ENCODE results near the gene GNA12.

GRCh38 chr7:2688409-2689342 lies 155.4 kb downstream of the GNA12 start:
- TF ChIP-seq, protein P1, sequence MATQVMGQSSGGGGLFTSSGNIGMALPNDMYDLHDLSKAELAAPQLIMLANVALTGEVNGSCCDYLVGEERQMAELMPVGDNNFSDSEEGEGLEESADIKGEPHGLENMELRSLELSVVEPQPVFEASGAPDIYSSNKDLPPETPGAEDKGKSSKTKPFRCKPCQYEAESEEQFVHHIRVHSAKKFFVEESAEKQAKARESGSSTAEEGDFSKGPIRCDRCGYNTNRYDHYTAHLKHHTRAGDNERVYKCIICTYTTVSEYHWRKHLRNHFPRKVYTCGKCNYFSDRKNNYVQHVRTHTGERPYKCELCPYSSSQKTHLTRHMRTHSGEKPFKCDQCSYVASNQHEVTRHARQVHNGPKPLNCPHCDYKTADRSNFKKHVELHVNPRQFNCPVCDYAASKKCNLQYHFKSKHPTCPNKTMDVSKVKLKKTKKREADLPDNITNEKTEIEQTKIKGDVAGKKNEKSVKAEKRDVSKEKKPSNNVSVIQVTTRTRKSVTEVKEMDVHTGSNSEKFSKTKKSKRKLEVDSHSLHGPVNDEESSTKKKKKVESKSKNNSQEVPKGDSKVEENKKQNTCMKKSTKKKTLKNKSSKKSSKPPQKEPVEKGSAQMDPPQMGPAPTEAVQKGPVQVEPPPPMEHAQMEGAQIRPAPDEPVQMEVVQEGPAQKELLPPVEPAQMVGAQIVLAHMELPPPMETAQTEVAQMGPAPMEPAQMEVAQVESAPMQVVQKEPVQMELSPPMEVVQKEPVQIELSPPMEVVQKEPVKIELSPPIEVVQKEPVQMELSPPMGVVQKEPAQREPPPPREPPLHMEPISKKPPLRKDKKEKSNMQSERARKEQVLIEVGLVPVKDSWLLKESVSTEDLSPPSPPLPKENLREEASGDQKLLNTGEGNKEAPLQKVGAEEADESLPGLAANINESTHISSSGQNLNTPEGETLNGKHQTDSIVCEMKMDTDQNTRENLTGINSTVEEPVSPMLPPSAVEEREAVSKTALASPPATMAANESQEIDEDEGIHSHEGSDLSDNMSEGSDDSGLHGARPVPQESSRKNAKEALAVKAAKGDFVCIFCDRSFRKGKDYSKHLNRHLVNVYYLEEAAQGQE (IDR thresholded peaks at IDR 0.05; ENCODE audit: insufficient replicate concordance, low read depth): no peak
- TF ChIP-seq, protein P2, sequence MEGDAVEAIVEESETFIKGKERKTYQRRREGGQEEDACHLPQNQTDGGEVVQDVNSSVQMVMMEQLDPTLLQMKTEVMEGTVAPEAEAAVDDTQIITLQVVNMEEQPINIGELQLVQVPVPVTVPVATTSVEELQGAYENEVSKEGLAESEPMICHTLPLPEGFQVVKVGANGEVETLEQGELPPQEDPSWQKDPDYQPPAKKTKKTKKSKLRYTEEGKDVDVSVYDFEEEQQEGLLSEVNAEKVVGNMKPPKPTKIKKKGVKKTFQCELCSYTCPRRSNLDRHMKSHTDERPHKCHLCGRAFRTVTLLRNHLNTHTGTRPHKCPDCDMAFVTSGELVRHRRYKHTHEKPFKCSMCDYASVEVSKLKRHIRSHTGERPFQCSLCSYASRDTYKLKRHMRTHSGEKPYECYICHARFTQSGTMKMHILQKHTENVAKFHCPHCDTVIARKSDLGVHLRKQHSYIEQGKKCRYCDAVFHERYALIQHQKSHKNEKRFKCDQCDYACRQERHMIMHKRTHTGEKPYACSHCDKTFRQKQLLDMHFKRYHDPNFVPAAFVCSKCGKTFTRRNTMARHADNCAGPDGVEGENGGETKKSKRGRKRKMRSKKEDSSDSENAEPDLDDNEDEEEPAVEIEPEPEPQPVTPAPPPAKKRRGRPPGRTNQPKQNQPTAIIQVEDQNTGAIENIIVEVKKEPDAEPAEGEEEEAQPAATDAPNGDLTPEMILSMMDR (IDR thresholded peaks at IDR 0.05; ENCODE audit: insufficient read depth, low read length): no peak
- TF ChIP-seq SPI1 (IDR thresholded peaks at IDR 0.05; ENCODE audit: borderline replicate concordance, low read depth): no peak

Data from HL-60 (cell line).